GM12878 (cell line): Measurements from ENCODE around the gene ULK4.

Experiments
- BCL11A ChIP-seq: IDR thresholded peaks from 2 replicates; pipeline ENCODE4 v1.6.1; 2011; ENCODE audit warnings: low read depth, low read length
- CTCF ChIP-seq, 3 experiments: IDR thresholded peaks in 2 of 3; conservative IDR thresholded peaks in 1 of 3; 2 replicates each; pipeline ENCODE4 v1.5.1; 2011; ENCODE audit warnings: low read depth in 3 of 3, low read length in 3 of 3, mild to moderate bottlenecking in 3 of 3, control low read depth in 2 of 3, moderate library complexity in 2 of 3, inconsistent platforms in 1 of 3, mixed read lengths in 1 of 3; ENCODE audit not compliant: control insufficient read depth in 2 of 3, insufficient read depth in 1 of 3; ENCODE audit errors: extremely low read depth in 1 of 3
- EP300 ChIP-seq, 2 experiments: fragments of 150-350 bp in 1 of 2; IDR thresholded peaks; 2 replicates each; pipeline ENCODE4 v1.6.1; 2011 to 2012; ENCODE audit warnings: low read depth in 2 of 2, low read length in 2 of 2, borderline replicate concordance in 1 of 2, improper control_type of control experiment in 1 of 2, inconsistent platforms in 1 of 2; ENCODE audit not compliant: control insufficient read depth in 1 of 2
- EZH2 ChIP-seq: IDR thresholded peaks from 2 replicates; pipeline ENCODE4 v1.6.1; 2012; ENCODE audit warnings: low read depth, mild to moderate bottlenecking, control low read depth, inconsistent platforms, low read length, borderline replicate concordance; ENCODE audit not compliant: control insufficient read depth
- KLF5 ChIP-seq: fragments of 450-650 bp; IDR thresholded peaks from 2 replicates; pipeline ENCODE4 v1.6.1; 2014; ENCODE audit warnings: mild to moderate bottlenecking; ENCODE audit not compliant: partially characterized antibody
- MXI1 ChIP-seq: fragments of 150-350 bp; IDR thresholded peaks from 2 replicates; pipeline ENCODE4 v1.6.1; 2011; ENCODE audit warnings: low read depth, mild to moderate bottlenecking, inconsistent platforms, low read length, improper control_type of control experiment
- POLR2A ChIP-seq: IDR thresholded peaks from 2 replicates; pipeline ENCODE4 v1.6.1; 2011; ENCODE audit warnings: low read depth, mild to moderate bottlenecking, low read length
- POLR2AphosphoS5 ChIP-seq: IDR thresholded peaks from 2 replicates; pipeline ENCODE4 v1.6.1; 2011; ENCODE audit warnings: mild to moderate bottlenecking, low read length, inconsistent platforms
- SMAD5 ChIP-seq: IDR thresholded peaks from 2 replicates; pipeline ENCODE4 v1.6.1; 2016; ENCODE audit warnings: antibody characterized with exemption, low read depth
- SMC3 ChIP-seq: IDR thresholded peaks from 2 replicates; pipeline ENCODE4 v1.6.1; 2011; ENCODE audit warnings: low read length, improper control_type of control experiment, borderline replicate concordance
- SREBF2 ChIP-seq: IDR thresholded peaks from 2 replicates; pipeline ENCODE4 v1.6.1; 2012; ENCODE audit warnings: mild to moderate bottlenecking, low read length
- ZNF384 ChIP-seq: IDR thresholded peaks from 2 replicates; pipeline ENCODE4 v1.6.1; 2012; ENCODE audit warnings: low read depth, mild to moderate bottlenecking, low read length, improper control_type of control experiment, borderline replicate concordance

- TF ChIP-seq POLR2AphosphoS5: no peak
- TF ChIP-seq CTCF (IDR thresholded peaks at IDR 0.05 in 2 of 3, conservative IDR thresholded peaks at IDR 0.05 in 1 of 3; ENCODE audit: control insufficient read depth in 2 of 3, extremely low read depth in 1 of 3, insufficient read depth in 1 of 3, low read depth in 3 of 3, low read length in 3 of 3): no peak
- no peak for TF ChIP-seq POLR2A
- no peak for TF ChIP-seq KLF5
- no peak for TF ChIP-seq SREBF2
- TF ChIP-seq BCL11A: no peak
- no peak for TF ChIP-seq EP300 (IDR thresholded peaks at IDR 0.05; ENCODE audit: borderline replicate concordance in 1 of 2, control insufficient read depth in 1 of 2, low read depth in 2 of 2, low read length in 2 of 2)
- TF ChIP-seq EZH2: no peak
- TF ChIP-seq MXI1: no peak
- TF ChIP-seq SMAD5: no peak
- TF ChIP-seq ZNF384: no peak
- TF ChIP-seq SMC3: no peak
Observed at GRCh38 chr3:41874022-41874421, 87.9 kb downstream of the ULK4 start.
